B cell (primary cell): ENCODE measurements around the gene HCFC2. TPM values are rescaled to one million over a fixed set of nuclear protein-coding genes. Genes with fewer than 3 reads are reported as not detected.

Experiments used
- ATAC-seq: fragments of 200-7000 bp; cut with Tn5 transposase; one replicate; pipeline ENCODE4 v1.10.0; 2021; ENCODE audit warnings: low read depth, mild to moderate bottlenecking, moderate number of reproducible peaks, moderate library complexity
- CTCF ChIA-PET: fragments of 350-600 bp; sonication (Branson Sonifier 250); formaldehyde crosslinking; loops from one replicate; lab custom pipeline; 2021; ENCODE audit warnings: antibody characterized with exemption, inconsistent platforms; lab: Charles Lee
- POLR2A ChIA-PET: fragments of 350-600 bp; sonication (Branson Sonifier 250); formaldehyde crosslinking; loops from one replicate; lab custom pipeline; 2021; ENCODE audit warnings: antibody characterized with exemption; lab: Charles Lee
- DNase-seq: peaks from one replicate; pipeline ENCODE4 v3.0.0; 2013
- H2AFZ ChIP-seq: 2 replicates; pipeline ENCODE4 v1.6.1; 2012; ENCODE audit warnings: mild to moderate bottlenecking, low read depth, low read length; ENCODE audit not compliant: insufficient read depth, poor library complexity, severe bottlenecking
- H3K27ac ChIP-seq, 2 donors: 1 replicate in 1 of 2; 2 replicates in 1 of 2; pipeline ENCODE4 v1.5.1; 2012 to 2013; ENCODE audit warnings: low read length in 2 of 2, mild to moderate bottlenecking in 2 of 2, moderate library complexity in 1 of 2
- H3K27me3 ChIP-seq, 4 experiments: fragments of 200-600 bp in 1 of 4; sonication (generic) in 1 of 4; replicated peaks in 1 of 4; 1 replicate in 2 of 4; 2 replicates in 2 of 4; pipeline versions ENCODE4 v1.6.1 to v1.7.0; 2013 to 2016; ENCODE audit warnings: low read length in 3 of 4, mild to moderate bottlenecking in 2 of 4, mixed read lengths in 1 of 4, moderate library complexity in 1 of 4; ENCODE audit not compliant: insufficient read depth in 4 of 4, control insufficient read depth in 3 of 4; ENCODE audit errors: control extremely low read depth in 1 of 4
- H3K36me3 ChIP-seq, 2 experiments: replicated peaks in 1 of 2; 1 replicate in 1 of 2; 2 replicates in 1 of 2; pipeline versions ENCODE4 v1.6.1 to v1.7.1; 2013; ENCODE audit warnings: low read length in 1 of 2; ENCODE audit not compliant: insufficient read depth in 2 of 2, control insufficient read depth in 1 of 2; ENCODE audit errors: control extremely low read depth in 1 of 2, extremely low read depth in 1 of 2
- H3K4me1 ChIP-seq, 2 donors: fragments of 200-600 bp in 1 of 2; sonication (generic) in 1 of 2; 1 replicate in 1 of 2; 2 replicates in 1 of 2; pipeline versions ENCODE4 v1.5.1 to v1.6.1; 2013 to 2017; ENCODE audit warnings: low read length in 2 of 2; ENCODE audit not compliant: control insufficient read depth in 2 of 2, insufficient read depth in 2 of 2
- H3K4me2 ChIP-seq: replicated peaks from 2 replicates; pipeline ENCODE3; 2012; ENCODE audit warnings: mild to moderate bottlenecking, low read depth, low read length; ENCODE audit not compliant: poor library complexity, severe bottlenecking
- H3K4me3 ChIP-seq, 5 experiments: fragments of 200-600 bp in 1 of 5; sonication (generic) in 1 of 5; 1 replicate in 3 of 5; 2 replicates in 2 of 5; pipeline versions ENCODE4 v1.5.1 to v1.7.0; 2011 to 2016; ENCODE audit warnings: low read length in 4 of 5, mild to moderate bottlenecking in 4 of 5, low read depth in 2 of 5, control low read depth in 1 of 5, moderate library complexity in 1 of 5; ENCODE audit not compliant: insufficient read depth in 1 of 5; ENCODE audit errors: control extremely low read depth in 1 of 5, extremely low read depth in 1 of 5
- H3K79me2 ChIP-seq: fragments of 200-600 bp; sonication (generic); one replicate; pipeline ENCODE4 v1.6.0; 2016; ENCODE audit warnings: low read length; ENCODE audit not compliant: control insufficient read depth, insufficient read depth
- H3K9ac ChIP-seq: fragments of 200-600 bp; sonication (generic); 2 replicates; pipeline ENCODE4 v1.6.1; 2017; ENCODE audit warnings: mild to moderate bottlenecking, low read length, moderate library complexity
- H3K9me3 ChIP-seq, 3 donors: one replicate each; pipeline versions ENCODE4 v1.6.1 to v1.7.1; 2013; ENCODE audit warnings: low read length in 2 of 3; ENCODE audit not compliant: control insufficient read depth in 2 of 3, insufficient read depth in 1 of 3; ENCODE audit errors: control extremely low read depth in 1 of 3
- H4K20me1 ChIP-seq: 2 replicates; pipeline ENCODE4 v1.6.0; 2012; ENCODE audit warnings: mild to moderate bottlenecking, low read length; ENCODE audit not compliant: insufficient read depth, control insufficient read depth, poor library complexity, severe bottlenecking
- H3K27ac Mint-ChIP-seq: one replicate; pipeline ENCODE4 v1.8.0; 2021; ENCODE audit warnings: mixed read lengths
- H3K27me3 Mint-ChIP-seq: one replicate; pipeline ENCODE4 v1.8.0; 2021; ENCODE audit warnings: mixed read lengths
- H3K4me1 Mint-ChIP-seq: one replicate; pipeline ENCODE4 v1.8.0; 2021; ENCODE audit warnings: mixed read lengths
- H3K4me3 Mint-ChIP-seq: one replicate; pipeline ENCODE4 v1.8.0; 2021; ENCODE audit warnings: mixed read lengths
- H3K9me3 Mint-ChIP-seq: one replicate; pipeline ENCODE4 v1.8.0; 2022; ENCODE audit warnings: mixed read lengths; ENCODE audit not compliant: insufficient read depth
- CTCF ChIP-seq: fragments of 200-600 bp; IDR thresholded peaks from one replicate; pipeline ENCODE4 v1.8.0; 2022; ENCODE audit warnings: antibody characterized with exemption, mild to moderate bottlenecking
- EZH2 ChIP-seq: IDR thresholded peaks from 2 replicates; pipeline ENCODE4 v1.6.1; 2012; ENCODE audit warnings: borderline replicate concordance, low read depth, mild to moderate bottlenecking, moderate library complexity, low read length; ENCODE audit not compliant: insufficient read depth, poor library complexity, severe bottlenecking
- WGBS: methylation state at CpG from one replicate; pipeline ENCODE4 v1.1.5; 2013; ENCODE audit warnings: missing lambda C conversion rate; ENCODE audit not compliant: insufficient coverage; 5-methylcytosine and 5-hydroxymethylcytosine counted together
- intact Hi-C: fragments of 100-400 bp; cut with micrococcal nuclease; formaldehyde crosslinking; loops from one replicate; pipeline ENCODE4 v1.10.0; 2022
- polyA plus RNA-seq: library from polyadenylated mRNA; depleted of rRNA; stranded (reverse); fragments of >200 nt; gene quantifications from 2 replicates; pipeline ENCODE4 v1.2.3, GENCODE V29; 2012
- total RNA-seq, 2 donors: library from RNA; stranded (reverse); fragments of 120-200 nt in 1 of 2; gene quantifications; 1 replicate in 1 of 2; 2 replicates in 1 of 2; pipeline versions ENCODE4 v1.2.3 to v1.2.4, GENCODE V29; 2013 to 2022

HCFC2 gene
- total and polyA plus RNA-seq, 2 donors (not counting 1 experiment from before 2014, with no cell fraction given) = 8.2 to 10.5 TPM

GRCh38 chr12:104147346-104147745 lies 83.0 kb downstream of the HCFC2 start:
- Mint-ChIP-seq H3K4me3 (no peak overlapping the region), H3K27me3 (peaks cover 38% of the 10 kb centered on the region), H3K27ac (no peak overlapping the region), H3K4me1 (no peaks in the 10 kb centered on the region), H3K9me3 (peaks cover 2% of the 10 kb centered on the region)
- H3K9ac ChIP-seq = no peak overlapping the region
- intact Hi-C loops = no loop called here
- H3K4me2 ChIP-seq = no peak overlapping the region
- WGBS = 88% methylated on average over 9 of the region's 11 CpGs
- H2AFZ ChIP-seq = no peak overlapping the region
- CTCF ChIA-PET = no interaction called here
- no peaks in the 10 kb centered on the region for H3K27me3 ChIP-seq
- no peak for ATAC-seq
- no peaks in the 10 kb centered on the region for H3K4me1 ChIP-seq
- TF ChIP-seq EZH2 = no peak
- TF ChIP-seq CTCF = no peak
- no peak overlapping the region for H3K27ac ChIP-seq
- POLR2A ChIA-PET = no interaction called here
- no peak for DNase-seq
- no peaks in the 10 kb centered on the region for H3K36me3 ChIP-seq
- no peaks in the 10 kb centered on the region for H3K79me2 ChIP-seq
- no peaks in the 10 kb centered on the region for H4K20me1 ChIP-seq
- no peaks in the 10 kb centered on the region for H3K9me3 ChIP-seq
- no peak overlapping the region for H3K4me3 ChIP-seq

GRCh38 chr12:104150416-104150815 lies 86.1 kb downstream of the HCFC2 start:
- no peaks in the 10 kb centered on the region for H4K20me1 ChIP-seq
- TF ChIP-seq EZH2 = no peak
- no peaks in the 10 kb centered on the region for H3K9me3 ChIP-seq
- WGBS = 91% methylated on average over 7 of the region's 8 CpGs
- no peak for DNase-seq
- H3K36me3 ChIP-seq = no peaks in the 10 kb centered on the region
- intact Hi-C loops = no loop called here
- Mint-ChIP-seq H3K27ac (no peak overlapping the region), H3K4me3 (no peak overlapping the region), H3K27me3 (peaks cover 28% of the 10 kb centered on the region), H3K9me3 (no peaks in the 10 kb centered on the region), H3K4me1 (peaks cover 6% of the 10 kb centered on the region)
- POLR2A ChIA-PET = no interaction called here
- peaks cover 4 to 9% of the 10 kb centered on the region in 2 donors for H3K4me1 ChIP-seq
- H3K4me3 ChIP-seq = no peak overlapping the region
- H3K79me2 ChIP-seq = no peaks in the 10 kb centered on the region
- no peak overlapping the region for H2AFZ ChIP-seq
- H3K9ac ChIP-seq = no peak overlapping the region
- CTCF ChIA-PET = no interaction called here
- H3K27me3 ChIP-seq = no peaks in the 10 kb centered on the region
- ATAC-seq = no peak
- no peak overlapping the region for H3K4me2 ChIP-seq
- no peak overlapping the region for H3K27ac ChIP-seq
